Fibroblast of peridontal ligament (primary cell): Measurements from ENCODE around the gene PRPF8.

ENCODE experiments used
- DNase-seq: peaks from one replicate; pipeline ENCODE4 v3.0.0-alpha.2; 2010; ENCODE audit errors: extremely low read depth

Gene PRPF8

DNA sequence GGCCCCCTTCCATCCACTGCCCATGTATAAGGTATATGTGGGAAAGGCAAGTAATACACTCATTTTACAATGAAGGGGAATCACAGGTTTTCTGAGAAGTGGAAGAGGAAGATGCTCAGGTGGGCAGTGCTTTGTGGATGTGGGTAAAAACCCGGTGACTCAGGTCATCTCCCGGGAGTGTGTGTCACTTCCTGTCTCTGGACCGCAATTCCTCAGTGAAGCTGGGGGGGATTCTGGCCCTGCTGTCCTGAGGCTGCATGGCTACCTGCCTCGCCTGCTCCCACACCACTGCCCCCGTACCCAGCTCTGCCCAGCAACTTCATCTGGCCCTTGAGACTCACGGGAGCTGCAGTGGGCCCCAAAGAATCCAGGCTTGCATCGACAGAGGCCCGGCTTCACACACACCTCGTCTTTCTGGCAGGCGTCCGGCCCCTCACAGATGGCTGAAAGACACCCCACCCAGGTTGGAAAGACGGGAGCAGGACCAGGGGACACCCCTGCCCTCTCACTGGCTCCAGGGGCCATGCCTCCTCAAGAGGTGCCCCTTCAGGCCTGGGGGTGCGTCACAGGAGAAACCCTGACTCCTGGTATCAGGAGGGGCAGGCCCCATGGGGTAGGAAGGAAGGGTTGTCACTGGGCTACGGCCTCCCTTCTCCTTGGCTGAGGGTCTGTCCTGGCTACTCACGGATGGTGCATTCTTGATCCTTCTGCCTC, 40.0 kb downstream of the PRPF8 start:
- no peak for DNase-seq

DNA sequence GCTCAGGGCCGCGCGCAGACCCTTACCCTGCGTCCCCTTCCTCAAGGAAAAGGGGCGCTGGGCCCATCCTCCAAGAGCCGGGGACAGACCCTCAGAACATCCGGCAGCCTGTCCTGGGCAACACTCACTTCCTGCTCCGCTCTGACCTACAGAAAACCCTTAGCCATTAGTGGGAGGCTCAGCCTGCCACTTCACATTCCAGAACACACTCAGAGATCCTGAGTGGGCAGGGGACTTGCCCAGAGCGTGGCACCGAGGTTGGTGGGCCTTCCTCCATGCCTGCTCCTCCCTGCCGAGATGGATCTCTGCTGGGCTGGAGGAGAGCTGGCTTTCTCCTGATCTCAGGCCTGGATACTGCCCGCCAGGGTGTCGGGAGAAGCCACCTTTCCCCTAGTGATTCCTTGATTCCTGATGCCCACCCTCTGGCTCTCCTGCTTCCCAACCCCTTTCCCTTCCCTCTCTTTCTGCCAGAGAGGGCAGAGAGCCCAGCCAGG, 40.6 kb downstream of the PRPF8 start:
- no peak for DNase-seq

DNA sequence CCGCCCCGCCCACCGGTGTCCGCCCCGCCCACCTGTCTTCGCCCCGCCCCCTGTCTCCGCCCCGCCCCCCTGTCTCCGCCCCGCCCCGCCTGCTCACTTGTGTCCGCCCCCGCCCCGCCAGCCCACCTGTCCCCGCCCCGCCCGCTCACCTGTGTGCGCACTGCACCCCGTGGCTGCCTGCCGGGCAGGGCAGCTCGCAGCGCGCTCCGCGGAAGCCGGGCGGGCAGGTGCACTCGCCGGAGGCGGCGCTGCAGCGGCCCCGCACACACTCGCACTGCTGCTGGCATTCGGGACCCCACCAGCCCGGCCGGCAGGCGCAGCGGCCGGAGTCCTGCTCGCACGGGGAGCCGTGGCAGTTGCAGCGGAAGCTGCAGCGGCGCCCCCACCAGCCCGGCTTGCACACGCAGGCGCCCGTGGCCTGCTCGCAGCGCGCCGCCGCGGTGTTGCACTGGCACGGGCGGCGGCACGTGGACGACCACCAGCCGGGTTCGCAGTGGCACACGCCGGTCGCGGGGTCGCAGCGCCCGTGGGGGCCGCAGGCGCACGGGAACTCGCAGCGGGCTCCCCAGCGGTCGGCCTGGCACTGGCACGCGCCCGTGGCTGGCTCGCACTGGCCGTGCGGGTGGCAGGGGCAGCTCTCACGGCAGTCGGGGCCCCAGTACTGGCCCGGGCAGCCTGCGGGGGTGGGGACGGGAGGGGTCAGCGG, 41.2 kb downstream of the PRPF8 start:
- no peak for DNase-seq

DNA sequence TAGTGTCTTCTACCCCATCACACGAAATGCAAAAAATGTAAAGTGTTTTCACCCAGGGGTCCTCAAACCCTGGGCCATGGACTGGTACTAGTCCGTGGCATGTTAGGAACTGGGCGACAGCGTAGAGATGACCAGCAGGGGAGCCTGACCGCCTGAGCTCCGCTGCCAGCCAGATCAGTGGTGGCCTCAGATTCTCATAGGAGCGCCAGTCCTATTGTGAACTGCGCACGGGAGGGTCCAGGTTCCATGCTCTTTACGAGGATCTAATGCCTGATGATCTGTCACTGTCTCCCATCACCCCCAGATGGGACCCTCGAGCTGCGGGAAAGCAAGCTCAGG, 43.6 kb downstream of the PRPF8 start:
- DNase-seq = no peak

DNA sequence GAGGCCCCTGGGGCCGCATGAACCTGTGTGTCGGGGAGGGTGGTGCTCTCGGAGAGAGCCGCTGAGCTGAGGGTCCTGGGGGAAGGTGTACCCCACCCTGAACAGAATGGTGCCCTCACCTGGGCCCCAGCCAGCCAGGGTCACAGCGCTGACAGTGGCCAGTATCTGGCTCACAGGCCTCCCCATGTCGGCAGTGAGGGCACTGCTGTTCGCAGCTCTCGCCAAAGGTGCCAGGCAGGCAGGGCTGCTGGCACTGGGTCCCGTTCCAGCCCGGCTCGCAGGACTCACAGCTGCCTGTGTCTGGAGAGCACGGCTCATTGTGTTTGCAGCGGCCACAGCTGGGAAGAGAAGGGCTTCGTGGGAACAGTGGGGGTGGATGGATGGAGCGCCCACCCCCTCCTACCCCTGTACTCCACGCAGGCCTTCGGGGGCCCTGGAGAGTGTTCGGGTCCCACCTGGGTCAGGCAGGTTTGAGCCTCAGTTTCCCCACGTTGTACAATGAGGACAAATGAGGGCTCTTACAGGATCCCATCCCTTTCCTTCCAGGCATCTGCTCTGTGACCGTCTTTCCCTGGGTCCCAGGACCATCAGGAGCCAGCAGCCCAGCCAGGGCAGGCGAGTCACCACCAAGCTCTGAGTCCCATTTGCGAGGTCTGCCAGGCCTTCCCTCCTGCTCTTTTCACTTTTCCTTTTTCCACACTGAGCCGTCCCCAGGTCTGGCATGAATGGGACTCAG, 44.2 kb downstream of the PRPF8 start:
- no peak for DNase-seq

DNA sequence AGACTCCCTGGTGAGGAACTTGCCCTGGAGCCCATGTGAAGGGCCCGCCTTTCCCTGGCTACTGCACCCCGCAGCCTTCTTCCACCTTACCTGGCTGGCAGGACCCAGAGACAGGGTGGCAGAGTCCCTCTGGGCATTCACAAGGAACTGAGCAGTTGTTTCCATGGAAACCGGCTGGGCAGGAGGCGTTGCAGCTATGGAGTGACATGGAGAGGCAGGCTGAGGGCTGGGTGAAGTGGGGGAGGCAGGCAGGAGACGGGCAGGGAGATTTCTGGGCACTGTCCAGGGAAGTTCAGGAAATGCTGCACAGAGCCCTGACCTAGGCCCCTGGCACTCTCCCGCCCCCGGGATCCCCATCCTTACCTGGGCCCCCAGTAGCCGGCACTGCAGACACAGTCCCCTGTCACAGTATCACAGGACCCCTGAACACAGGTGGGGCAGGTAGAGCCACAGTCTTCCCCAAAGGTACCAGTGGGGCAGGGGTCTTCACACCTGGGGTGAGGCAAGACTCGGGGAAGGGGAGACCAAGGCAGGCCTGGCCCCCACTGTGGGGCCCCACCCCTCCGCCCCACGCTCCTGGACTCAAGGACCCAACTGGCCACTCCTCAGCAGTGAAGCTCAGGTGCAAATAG, 45.0 kb downstream of the PRPF8 start:
- DNase-seq = no peak

DNA sequence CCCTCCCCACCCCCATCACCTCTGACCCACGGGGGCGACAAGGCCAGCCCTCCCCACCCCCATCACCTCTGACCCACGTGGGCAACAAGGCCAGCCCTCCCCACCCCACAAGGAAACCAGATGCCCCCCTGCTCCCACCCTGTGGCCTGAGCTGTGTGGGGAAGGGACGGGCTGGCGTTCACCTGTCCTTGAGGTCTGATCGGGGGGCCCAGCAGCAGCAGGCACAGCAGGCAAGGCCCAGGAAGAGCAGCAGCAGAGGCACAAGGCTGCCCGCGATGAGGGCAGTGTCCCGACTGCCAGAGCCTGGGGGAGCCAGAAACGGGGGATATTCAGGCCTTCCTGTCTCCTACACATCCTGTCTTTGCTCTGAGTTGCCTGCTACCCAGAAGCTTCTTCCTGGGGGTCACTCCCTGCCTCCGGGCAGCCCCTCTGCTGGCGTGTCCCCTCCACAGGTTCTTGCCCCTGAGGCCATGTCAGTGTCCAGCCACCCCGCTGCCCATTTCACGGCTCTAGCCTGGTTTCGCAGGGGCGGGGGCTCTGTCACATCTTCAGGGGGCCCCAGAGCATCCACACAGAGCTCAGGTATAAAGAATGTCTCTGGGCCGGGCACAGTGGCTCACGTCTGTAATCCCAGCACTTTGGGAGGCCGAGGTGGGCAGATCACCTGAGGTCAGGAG, 45.9 kb downstream of the PRPF8 start:
- DNase-seq = no peak

DNA sequence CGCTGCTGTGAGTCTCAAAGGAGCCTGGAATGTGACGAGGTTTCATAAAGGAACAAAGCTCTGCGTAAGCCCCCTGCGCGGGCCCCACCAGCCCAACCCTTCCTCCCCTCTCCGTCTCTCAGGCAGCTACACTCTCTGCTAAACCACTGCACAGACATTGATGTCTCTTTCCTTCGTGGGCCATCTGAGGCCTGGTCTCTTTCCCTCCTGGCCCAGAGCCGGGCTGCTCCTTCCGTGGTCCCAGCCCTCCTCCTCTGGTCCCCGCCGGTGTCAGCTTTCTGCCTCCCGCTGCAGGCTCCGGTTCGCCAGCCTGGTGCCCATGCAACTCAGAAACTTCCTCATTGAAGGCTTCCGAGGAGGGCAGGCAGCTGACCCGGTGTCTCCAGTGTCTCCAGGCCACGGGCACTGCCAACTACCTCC, 46.5 kb downstream of the PRPF8 start:
- no peak for DNase-seq

DNA sequence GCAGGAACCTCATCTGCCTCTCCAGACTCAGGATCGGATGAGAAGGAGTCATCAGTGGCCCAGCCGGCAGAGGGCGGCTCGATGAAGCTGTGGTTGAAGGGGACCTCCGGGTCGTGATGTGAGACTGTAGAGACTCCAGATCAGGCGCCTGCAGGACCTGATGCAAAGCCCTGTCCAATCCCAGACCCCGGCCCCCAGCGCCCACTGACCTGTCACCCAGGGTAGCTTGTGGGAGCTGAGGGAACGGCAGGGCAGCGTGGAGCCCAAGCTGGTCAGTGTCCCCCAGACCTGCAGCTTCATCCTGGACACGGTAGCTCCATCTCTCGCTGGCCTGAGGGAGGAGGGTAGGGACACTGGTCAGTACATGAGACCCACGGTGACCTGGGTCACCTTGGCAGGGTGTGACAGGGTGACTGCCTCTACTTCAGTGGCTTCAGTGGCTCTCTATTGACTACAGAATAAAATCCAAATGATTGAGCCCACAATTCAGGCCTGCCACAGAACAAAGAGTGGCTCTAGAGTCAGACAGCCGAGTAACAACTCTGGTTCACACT, 47.9 kb downstream of the PRPF8 start:
- no peak for DNase-seq

DNA sequence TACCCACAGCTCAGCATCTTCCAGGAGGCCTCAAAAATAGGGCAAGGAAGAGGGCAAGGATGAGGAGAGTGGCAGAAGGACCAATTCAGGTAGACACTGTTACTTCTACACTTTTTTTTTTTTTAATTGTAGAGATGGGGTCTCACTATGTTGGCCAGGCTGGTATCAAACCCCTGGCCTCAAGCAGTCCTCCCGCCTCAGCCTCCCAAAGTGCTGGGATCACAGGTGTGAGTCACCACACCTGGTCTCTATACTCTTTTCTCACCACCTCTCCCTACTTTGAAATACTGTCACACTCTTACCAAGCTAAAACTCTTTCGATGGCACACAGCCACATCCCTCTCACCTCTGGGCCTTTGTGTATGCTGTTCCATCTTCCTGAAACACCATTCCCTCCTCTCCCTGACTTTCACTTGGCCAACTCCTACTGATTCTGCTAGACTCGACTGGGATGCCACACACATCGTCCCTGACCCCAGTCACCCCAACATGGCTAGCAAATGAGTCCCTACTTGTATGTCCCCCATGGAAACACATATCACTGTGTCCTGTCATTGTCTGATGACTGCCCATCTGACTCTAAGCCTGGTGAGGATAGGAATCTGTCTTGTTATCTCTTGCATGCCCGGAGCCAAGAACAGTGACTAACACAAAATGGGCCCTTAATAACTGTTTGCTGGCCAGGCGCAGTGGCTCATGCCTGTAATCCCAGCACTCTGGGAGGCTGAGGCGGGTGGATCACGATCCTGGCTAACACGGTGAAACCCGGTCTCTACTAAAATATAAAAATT, 48.8 kb downstream of the PRPF8 start:
- DNase-seq = no peak

DNA sequence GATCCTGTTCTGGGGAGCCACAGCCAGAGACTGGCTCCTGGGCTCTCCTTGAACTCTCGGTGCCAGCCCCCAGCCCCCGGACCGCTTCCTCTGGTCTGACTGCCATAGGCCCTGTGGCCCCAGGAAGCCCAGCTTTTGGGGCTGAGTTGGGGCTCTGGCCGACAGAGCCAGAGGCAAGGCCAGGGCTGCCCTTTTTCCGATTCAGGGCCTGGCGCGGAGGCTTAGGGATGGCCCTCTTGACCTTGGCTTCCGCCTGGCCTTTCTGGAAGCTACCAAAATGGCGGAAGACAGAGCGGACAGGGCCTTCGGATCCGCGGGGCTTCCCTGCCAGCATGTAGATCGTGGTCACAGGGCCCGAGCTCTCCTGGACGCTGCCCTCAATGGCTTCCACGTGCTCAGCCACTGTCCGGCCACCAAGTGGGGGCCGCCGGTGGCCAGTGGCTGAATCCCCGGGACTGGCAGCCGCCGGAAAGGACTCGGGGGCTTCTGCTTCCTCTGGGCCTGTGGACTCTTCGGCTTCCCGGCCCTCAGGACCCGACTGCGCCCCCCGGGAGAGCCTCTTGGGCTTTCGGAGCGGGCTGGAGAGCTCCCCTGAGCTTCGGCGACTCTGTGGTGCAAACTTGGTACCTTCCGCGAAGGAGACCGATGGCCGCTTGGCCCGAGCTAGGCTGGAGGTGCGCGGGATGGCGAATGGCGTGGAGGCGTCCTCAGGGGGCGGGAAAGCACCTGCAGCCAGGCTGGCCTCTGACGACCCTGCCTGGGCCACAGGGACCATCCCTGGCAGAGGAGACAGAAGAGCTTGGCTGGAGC, 49.6 kb downstream of the PRPF8 start:
- no peak for DNase-seq

DNA sequence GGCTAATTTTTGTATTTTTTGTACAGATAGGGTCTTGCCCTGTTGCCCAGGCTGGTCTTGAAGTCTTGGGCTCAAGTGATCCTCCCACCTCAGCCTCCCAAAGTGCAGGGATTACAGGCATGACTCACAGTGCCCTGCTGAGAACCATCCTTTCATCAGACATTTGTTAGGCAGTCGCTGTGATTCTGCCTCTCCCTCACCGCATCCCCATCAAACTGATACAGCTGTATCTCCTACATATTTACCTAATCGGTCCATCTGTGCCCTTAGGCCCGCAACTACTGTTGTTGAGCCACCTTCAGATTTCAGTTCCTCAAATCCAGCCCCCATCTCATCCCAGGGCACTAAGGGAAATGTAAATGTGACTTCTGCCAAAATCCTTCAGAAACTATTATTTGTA, 54.0 kb downstream of the PRPF8 start:
- DNase-seq = no peak

DNA sequence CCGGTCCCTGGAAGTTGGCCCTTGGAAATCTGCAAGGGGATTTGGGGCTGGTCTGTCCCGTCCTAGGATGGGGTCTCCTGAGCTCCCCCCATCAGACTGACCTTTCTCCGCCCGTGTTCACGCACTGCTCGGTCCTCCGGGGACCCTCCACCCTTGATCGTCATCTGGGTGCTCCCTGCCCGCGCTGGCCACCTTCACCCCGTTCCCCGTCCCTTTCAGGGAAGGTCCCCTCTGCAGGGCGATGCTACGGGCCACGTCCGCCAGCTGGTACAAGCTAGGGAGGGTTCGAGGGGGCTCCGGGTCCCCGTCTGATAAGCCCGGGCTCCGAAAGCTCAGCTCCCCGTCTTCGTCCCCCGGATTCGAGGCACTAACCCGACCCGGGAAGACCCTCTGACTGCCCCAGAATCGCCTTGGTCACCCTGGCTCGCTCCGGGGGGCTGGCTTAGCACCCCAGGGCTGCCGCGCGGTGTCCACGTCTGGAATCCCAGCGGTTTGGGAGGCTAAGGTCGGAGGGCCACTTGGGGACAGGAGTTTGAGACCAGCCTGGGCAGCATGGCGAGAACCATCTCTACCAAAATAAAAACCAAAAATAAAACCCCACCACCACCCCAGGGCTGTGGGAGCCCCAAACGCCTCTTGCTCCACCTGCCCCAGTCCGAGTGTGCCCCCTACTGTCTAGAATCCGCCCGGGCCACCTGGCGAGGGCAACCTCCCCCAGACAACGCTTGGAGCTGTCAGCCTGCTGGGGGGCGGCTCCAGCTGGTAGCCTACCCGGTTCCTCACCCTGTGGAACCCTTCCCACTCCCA, 55.0 kb downstream of the PRPF8 start:
- peak; percentile 23 for DNase-seq

DNA sequence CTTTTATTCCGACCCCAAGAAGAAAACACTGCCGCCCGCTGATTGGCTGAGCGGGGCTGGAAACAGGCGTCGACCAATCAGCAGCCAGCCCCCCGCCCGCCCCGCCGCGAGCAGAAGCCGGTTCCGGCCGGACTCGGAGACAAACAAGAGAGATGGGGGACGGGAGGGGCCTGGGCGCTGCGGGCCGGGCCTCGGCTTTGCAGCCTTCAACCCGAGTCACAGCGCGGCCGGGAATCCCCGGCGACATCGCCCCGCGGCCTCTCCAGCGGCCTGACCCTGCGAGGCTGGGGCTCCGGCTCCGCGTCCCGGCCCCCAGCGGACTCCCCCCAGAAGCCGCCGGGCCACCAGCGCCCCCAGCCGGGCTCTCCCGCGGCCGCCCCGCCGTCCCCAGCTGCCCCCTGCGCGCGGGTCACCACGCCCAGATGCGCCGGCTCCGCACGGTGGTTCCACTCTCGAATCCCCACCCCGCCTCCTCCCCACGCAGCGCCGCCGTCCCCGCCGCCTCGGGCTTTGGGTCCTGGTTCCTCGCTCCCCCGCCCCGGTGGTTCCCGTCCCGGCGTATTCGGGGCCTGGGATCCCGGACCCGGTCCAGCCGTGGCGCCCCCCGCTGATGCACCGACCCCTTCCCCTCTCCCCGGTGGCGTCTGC, 55.7 kb downstream of the PRPF8 start:
- DNase-seq = peak; percentile 86

DNA sequence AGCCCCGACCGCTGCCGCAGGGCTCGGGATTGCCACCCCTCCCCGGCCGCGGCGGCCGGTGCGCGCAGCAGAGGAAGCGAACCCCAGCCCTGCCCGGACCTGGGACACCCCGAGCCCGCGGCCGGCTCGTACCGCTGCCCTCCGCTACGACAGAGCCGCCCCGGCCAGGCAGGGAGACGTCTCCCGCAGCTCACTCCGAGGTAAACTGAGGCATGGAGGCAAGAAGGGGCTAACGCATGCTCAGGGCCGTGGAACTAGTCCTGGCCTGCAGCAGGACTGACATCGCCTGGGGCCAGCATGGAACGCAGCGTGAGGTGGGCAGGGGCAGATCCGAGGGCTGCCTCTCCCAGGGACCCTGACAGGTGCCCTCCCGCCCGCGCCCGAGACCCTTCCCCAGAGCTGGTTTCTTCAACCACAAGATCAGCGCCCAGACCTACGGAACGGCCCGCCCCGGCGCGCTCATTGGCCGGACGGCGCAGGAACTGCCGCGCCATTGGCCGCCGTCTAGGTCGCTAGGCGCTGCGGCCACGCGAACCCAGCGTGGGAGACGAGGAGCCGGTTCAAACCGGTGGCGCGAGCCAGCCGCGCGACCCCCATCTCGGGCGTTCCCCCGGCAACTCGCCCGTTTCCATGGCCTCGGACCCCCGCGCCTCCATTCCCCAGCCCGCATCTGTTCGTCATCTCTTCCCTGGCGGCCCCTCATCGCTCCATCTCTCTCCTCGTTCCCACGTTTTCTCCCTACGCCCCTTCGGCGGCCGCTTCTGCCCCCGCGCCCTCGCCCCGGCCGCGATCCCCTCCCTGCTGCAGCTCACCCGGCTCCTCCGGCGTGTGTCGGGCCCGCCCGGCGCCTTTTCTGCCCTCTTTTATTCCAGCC, 56.4 kb downstream of the PRPF8 start, which contains the start of gene SLC43A2:
Gene SLC43A2 (minus strand): TSS at position 853 of the 874 bp plus-strand sequence. CDS start 960 bp downstream, outside the sequence.
- peak; percentile 57 for DNase-seq

DNA sequence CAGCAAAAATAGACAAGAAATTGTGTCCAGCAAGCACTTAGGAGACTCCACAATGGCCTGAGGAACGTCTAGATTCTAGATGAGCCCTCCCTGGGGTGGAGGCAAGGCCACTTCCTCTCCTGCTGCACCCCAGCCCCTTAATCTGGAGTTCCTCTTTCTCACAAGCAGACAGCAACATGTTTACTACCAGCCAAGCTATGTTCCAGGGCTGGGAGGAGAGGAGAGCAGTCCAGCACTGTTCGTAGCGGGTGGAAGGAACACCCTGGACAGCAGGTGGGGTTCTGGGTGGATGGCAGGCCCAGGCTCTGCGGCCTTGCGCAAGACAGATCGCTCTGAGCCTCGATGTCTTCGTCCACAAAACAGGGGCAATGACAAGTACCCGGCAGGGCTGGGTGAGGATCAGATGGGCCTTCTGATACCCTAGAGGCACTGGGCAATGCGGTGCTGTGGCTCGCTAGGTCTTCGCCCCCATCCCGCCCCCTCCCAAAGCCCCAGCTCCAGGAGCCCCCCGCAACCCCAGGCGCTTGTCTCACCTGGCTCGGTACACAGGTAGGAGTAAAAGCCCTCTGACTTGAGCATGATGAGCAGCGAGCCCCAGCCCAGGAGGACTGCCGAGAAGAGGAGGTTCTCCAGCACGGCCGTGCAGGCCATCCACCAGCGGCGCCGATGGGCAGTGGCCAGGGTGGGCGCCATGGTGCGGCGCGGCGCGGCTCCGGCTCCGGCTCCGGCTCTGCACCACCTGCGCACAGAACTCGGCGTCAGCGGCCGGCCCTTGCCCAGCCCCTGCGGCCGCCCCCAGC, 57.3 kb downstream of the PRPF8 start:
- DNase-seq = no peak
